GM12872 (cell line): Measurements from ENCODE around the gene STK32C.

Experiments
- TF ChIP-seq, protein P1 (sequence below): IDR thresholded peaks from 3 replicates; pipeline ENCODE4 v1.5.1; 2011; ENCODE audit warnings: low read depth, mild to moderate bottlenecking, low read length, moderate library complexity; ENCODE audit not compliant: insufficient read depth

STK32C gene

DNA sequence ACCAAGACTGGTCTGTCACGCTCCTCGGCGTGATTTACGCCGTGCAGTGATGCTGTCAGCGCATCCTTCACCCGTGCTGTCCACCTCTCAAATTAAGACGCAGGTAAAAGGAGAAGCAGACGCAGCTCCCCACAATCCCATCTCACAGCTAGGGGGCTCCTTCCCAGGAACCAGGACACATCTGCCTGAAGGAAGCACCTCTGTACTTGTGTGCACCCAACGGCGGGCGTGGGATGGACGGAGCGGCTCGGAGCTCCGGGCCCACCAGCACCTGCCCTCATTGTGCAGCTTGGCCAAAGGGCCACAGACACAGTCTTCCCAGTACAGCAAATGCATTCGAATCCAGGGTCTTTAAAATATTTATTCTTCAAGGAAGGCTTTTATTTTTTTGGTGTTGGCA is 55.3 kb downstream of the STK32C start:
- TF ChIP-seq, protein P1, sequence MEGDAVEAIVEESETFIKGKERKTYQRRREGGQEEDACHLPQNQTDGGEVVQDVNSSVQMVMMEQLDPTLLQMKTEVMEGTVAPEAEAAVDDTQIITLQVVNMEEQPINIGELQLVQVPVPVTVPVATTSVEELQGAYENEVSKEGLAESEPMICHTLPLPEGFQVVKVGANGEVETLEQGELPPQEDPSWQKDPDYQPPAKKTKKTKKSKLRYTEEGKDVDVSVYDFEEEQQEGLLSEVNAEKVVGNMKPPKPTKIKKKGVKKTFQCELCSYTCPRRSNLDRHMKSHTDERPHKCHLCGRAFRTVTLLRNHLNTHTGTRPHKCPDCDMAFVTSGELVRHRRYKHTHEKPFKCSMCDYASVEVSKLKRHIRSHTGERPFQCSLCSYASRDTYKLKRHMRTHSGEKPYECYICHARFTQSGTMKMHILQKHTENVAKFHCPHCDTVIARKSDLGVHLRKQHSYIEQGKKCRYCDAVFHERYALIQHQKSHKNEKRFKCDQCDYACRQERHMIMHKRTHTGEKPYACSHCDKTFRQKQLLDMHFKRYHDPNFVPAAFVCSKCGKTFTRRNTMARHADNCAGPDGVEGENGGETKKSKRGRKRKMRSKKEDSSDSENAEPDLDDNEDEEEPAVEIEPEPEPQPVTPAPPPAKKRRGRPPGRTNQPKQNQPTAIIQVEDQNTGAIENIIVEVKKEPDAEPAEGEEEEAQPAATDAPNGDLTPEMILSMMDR, result 0 out of 3 replicates have a peak, but pooled peaks have one; percentile 9

DNA sequence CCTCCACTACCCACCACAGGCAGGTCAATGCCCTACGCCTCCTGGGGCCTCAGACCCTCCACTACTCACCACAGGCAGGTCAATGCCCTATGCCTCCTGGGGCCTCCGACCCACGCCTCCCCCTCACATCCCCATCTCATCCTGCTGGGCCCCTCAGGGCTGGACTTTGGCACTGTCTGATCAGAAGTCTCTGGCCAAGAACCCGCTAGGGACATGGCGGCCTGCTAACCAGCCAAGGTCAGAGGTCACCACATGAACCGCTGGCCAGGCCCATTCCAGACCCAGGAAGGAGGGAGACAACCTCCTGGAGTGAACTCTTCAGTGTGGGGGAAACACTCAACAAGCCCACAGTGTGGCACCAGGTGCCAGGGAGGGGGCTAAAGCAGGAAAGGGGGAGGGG is 55.8 kb downstream of the STK32C start:
- TF ChIP-seq, protein P1, result no peak

DNA sequence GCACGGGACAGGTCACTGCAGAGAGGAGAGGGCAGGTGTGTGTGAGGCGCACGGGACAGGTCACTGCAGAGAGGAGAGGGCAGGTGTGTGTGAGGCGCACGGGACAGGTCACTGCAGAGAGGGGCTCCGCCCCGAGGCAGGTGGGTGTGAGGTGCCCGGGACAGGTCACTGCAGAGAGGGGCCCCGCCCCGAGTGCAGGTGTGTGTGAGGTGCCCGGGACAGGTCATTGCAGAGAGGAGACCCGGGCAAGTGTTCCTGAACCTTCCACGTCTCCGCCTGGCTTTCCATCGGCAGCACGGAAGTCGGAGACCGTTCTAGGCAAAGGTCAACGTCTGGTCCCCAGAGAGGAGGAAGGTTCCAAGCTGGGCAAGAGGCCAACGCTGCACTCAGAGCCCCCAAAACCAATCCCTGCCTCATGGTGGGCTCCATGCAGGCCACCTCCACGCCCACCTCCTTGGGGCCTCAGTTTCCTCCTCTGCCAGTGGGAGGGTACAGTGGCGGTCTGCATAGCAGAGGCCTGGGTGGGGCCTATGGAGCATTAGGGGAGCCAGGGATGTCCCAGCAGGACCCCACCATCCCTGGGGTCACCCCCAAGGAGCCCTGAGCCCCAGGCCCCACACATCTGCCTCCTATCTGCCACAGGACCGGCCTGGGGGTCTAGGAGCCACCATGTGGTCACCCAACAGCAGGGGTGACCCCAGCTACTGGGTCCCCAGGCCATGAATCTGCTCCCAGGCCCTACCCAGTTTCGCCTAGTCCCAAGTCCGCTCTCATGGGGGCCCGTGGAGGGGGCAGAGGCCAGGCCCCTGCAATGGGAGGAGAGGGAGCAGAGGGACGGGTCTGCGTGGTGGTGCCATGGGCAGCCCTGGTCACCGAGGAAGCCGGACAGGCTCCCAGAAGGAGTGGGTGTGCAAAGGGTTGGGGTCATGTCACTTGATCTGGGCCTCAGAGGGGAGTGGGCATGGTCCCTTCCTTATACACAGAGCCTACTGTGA is 57.0 kb downstream of the STK32C start:
- TF ChIP-seq, protein P1, result no peak

DNA sequence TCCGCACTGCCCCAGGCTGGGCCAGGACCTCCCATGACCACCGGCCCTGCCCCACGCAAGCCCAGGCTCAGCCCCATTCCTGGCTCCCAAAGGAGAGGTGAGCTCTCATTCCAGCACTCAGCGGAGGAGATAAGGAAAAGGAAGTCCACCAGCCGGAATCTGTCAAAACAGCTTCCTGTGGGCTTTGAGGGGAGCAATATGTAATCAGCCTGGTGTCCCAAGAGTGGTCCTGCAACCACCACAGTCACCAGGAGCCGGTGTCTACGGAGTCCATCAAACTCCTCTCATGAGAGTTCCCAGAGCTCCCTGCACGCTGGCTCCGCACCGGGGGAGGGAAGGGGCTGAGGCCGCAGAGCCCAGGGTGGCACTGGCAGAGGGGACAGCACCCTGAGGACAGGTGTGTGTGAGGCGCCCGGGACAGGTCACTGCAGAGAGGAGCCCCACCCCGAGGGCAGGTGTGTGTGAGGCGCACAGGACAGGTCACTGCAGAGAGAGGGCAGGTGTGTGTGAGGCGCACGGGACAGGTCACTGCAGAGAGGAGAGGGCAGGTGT is 57.9 kb downstream of the STK32C start:
- TF ChIP-seq, protein P1, result no peak

DNA sequence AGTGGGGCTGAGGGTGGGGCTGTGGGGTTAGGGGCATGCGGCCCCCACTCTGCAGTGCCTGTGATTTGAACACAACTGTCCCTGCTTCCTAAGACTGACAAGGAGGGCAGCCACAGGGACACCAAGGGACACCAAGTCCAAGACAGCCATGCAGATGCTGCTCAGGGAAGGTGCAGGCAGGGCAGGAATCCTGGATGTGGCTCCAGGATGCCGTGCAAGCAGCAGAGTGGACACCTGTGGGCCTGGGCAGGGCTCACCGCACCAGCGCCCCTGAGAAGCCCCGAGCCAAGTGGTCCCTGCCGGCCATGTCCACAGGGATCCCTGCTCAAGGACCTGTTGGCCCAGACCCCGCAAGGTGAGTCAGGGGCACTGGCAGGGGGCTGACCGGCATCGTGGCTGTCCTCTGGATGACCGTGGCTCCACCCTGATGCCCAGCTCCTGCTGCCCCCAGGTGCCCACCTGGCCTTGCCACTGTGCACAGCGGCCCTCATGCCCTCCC is 58.5 kb downstream of the STK32C start:
- TF ChIP-seq, protein P1, result no peak

DNA sequence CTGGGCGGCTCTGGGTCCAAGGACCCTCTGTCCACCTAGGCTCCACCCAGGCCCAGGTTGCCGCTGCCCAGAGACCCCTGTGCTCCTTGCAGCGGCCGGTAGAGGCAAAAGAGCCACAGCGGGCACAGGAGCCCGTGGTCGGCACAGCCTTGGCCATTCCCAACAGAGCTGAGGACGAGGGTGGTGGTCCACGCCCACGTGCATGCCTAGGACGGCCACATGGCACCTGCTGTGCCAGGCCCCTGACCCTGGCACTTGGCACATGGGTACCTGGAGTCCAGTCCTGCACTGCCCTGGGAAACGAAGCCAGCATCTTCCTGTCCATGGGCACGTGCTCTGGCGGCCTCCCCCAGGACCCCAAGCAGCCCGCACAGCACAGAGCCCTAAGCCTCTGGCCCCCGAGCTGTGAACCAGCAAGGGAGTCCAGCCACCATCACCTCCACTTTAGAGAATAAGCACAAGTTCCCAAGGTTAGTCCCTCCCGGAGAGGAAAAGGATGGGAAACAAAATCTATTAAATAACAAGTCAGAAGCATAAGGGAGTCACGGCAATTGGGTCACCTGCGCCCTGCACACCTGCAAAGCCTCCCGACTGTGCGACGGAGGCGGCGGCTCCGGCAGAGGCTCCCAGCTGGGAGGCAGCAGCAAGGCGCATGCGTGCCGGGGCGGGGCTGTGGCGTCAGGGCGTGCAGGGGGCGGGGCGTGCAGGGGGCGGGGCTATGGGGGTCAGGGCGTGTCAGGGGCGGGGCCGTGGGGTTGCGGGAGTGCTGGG is 59.1 kb downstream of the STK32C start:
- TF ChIP-seq, protein P1, result no peak

DNA sequence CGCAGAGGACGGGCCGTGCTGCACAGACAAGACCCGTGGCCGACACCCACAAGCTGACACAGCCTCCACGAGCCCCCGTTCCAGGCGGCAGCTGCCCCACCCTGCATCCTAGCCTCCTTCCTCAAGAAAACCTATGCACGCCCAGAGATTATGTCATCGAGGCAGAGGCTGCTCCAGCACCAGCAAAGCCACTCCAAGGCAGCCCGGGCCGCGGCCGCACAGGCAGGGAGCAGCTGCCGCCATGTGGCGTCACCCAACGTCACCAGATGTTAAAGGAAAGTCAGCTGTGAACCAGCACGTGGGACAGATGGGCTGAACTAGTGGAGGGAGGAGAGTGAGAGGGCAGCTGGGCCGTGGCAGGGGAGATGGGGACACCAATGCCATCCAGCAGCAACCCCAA is 59.8 kb downstream of the STK32C start:
- TF ChIP-seq, protein P1, result no peak
